ENCODE results near the gene BOC. TPM values are rescaled to one million over a fixed set of nuclear protein-coding genes. Genes with fewer than 3 reads are reported as not detected.
A peak's percentile ranks its signal among the peaks of the same experiment; 100 is the strongest.

Gene BOC
- polyA plus RNA-seq, 1 donor: 55.3 TPM

DNA sequence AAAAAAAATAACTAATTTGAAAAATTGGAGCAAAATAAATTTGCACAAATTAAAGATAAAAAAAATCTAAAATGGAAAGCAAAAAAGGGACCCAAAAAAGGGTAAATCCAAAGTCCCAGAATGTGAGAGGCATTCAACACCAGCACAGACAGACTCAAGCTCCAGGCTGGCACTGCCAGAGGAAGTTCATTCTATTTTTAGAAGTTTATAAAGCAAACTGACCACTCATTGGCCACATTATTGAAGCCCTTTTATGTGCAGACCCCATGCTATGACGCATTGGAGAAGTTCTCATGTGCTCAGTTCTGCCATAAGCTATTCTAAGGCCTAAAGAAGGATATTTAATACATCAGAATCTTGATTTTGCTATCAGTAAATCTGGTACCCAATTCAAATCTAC is 17.6 kb upstream of the BOC start:
- no peak for DNase-seq

DNA sequence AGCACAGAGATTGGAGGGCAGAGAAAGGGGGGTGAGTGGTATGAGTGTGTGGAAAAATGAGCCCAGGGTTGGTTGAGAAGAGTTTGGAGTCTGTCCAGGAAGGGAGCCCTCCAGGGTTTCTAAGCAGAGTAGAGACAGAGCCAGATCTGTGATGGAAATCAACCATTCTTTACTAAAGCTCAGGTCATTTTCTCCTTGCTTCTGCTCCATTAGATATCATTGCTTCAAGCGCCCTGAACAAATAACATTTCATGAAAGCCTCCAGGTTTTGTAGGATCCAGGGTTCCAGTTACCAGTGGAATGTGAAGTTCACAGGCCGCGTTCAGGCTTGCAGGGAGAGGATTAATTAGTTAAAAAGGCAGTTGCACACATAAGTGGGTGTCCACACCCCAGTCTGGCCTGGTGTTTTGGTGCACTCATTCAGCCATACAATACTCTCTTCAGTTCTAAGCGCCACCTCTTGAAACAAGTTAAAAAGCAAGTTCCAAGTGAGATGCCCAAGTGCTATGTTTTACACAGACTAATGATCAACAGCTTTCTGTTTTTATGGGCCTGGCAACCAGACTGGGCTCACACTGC is 16.4 kb upstream of the BOC start:
- no peak for DNase-seq

- DNase-seq: no peak
Observed at GRCh38 chr3:113200351-113200750, 11.0 kb upstream of the BOC start.

- DNase-seq: no peak
Observed at GRCh38 chr3:113200946-113201345, 10.4 kb upstream of the BOC start.

DNA sequence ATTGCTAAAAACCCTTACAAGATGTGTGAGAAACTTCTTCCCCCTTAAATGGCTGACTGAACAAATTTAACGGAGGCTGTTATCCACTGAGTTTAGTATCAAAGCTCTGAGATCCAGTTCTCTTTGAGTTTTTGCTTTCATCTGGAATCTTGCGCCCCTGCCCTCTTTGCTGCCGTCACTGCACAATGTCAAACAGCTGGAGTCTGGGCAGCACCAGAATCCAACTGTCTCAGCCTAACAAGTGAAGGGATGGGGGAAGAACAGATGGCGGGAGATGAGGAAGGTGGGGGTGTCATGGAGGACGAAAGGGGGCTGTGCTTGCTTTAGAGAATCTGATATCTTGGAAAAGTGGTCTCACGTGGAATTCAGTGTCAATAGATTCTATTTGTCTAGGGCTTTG is 7.0 kb upstream of the BOC start:
- DNase-seq: no peak

- no peak for DNase-seq
Observed at GRCh38 chr3:113205481-113205880, 5.9 kb upstream of the BOC start.

GRCh38 chr3:113210604-113211329 is 590 bp upstream of the BOC start:
- peak; percentile 66 for DNase-seq

- peak; percentile 60 for DNase-seq
Observed at GRCh38 chr3:113212150-113212843, 940 bp downstream of the BOC start.

GRCh38 chr3:113212844-113213375 is 1.6 kb downstream of the BOC start:
- no peak for DNase-seq

GRCh38 chr3:113213896-113214587 is 2.7 kb downstream of the BOC start:
- DNase-seq: no peak

- DNase-seq: no peak
Observed at GRCh38 chr3:113214917-113215595, 3.7 kb downstream of the BOC start.

DNA sequence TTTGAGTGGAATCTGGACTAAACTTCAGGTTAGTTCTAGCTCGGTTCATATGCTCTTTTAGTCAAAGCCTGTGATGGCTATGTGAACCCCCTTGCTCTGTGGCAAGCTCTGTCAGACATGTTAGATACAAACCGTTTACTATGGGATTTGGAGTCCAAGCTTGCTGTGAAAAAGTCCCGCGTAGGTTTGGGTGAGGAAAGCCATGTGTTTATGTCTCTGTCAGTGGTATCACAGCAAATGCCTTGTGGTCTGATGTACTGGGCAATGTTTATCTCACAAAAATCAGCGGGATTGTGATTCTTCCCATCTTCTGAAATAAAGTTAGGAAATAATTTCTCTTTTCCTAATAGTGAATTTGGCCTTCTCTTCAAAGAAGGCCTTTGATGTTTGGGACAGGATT is 5.0 kb downstream of the BOC start:
- no peak for DNase-seq

- no peak for DNase-seq
Observed at GRCh38 chr3:113218011-113218680, 6.8 kb downstream of the BOC start.

DNA sequence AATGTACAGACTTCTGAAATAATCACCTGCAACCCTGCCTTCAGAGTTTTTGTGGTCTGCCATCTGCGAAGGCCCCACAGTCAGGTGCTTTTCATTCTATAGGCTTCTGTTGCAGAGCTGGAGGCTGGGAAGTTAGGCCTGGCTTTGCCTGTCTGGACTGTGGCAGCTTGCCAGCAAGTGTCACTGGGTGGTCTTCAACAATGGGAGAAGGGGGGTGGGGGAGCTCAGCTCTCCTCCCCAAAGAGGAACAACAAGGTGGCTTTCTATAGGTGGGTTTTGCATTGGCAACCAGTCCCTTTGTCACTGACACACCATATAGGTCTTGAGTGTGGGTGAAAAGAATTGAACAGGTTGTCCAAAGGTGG is 7.3 kb downstream of the BOC start:
- no peak for DNase-seq

DNA sequence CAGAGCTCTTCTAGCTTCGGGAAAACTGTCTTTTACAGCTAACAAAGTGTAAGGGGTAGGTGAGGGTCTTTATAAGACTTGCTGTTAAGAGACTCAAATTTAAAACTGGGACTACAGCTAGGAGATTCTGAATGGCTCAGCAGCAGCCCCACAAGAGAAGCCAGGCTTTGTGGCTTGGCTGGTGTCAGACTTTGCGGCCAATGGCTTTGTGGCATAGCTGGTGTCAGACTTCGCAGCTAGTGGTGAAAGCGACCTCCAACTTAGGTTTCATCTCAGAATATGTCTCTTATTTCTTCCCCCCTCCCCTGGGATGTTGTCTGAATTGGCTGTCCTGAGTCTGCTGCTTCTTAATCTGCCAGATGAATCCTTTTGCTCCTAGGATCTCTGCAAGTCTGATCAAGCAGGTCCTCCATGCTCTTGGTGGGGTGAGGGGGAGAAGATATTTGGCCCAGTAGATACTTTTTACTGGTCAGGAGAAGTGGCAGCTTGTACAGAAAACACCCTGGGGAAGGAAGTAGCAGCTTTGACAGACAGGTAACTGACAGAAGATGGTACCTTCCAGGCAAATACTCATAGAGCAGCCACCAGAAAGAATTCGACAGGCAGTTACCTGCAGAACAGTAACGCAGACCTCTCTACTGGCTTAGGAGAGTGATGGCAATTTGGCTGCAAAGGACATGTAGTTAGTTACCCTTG is 8.4 kb downstream of the BOC start:
- no peak for DNase-seq

GRCh38 chr3:113220721-113221120 is 9.4 kb downstream of the BOC start:
- no peak for DNase-seq

DNA sequence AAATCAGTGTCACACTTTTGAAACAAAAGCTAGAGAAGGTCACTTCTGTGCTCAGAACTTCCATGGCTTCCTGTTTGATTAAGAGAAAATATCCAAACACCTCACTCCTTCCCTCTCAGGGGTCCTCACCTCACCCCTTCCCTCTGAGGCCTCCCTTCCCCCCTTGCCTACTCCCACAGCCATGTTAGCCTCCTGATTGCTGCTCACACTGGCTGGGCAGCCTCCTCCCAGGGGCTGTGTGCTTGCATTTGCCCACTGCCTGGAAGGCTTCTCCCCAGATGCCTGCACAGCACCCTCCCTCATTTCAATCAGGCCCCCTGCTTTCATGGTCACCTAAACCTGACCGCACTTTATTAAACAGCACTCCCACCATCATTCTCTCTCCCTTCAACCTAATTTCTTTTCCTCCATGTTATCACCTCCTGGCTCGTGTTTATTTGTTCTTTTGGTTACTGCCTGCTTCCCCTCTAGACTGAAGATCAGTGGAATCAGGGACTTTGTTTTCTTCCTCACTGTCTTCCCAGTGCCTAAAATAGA is 10.4 kb downstream of the BOC start:
- DNase-seq: no peak

DNA sequence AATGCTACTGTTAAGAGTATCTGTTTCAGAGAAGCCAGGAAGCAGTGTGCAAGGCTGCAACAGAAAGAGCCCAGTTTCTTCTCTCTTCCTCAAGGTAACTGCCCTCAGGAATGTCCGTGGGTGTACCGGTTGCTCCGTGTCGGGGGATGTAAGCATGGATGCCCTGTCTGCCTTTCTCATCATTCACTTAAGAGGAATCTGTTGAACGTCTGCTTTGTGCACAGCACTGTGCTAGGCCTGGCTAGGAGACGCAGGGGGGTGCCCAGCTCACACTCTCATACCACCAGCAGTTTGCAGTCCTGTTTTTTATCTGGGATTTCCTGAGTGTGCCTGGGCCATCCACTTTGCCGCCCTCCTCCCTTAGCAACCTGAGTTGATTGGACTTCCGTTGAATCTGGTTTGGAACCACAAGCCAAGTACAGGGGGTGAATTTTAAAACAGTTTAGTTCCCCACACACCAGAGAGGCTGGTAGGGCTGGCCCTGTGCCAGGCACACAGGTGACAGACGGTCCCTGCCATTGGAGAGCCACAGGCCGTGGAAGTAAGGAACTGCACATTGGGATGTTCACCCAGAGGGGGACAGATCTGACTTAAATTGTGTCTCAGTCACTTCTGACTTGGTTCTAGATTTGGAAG is 11.2 kb downstream of the BOC start:
- DNase-seq: no peak

GRCh38 chr3:113223475-113224281 is 12.3 kb downstream of the BOC start:
- DNase-seq: no peak

GRCh38 chr3:113225286-113225685 is 13.9 kb downstream of the BOC start:
- DNase-seq: no peak

Measured in hindlimb muscle (tissue), 1 donor.